M059J (cell line): ENCODE results near the gene RAD51B. TPM values are rescaled to one million over a fixed set of nuclear protein-coding genes. Genes with fewer than 3 reads are reported as not detected.
"Not testable (repeated sequence)": the region's sequence is repeated elsewhere in the genome, so short reads cannot be mapped to it uniquely, and the experiment has no call there.

Source experiments
- DNase-seq: peaks from one replicate; pipeline ENCODE4 v3.0.0-alpha.2; 2012; ENCODE audit warnings: low read depth
- total RNA-seq: library from RNA; depleted of rRNA; stranded (reverse); fragments of >200 nt; shearing (Covaris generic); gene quantifications from 2 replicates; pipeline ENCODE4 v1.2.3, GENCODE V29; 2014

Gene RAD51B
- total RNA-seq, 1 experiment from 2014 or later, result 19.0 TPM

DNA sequence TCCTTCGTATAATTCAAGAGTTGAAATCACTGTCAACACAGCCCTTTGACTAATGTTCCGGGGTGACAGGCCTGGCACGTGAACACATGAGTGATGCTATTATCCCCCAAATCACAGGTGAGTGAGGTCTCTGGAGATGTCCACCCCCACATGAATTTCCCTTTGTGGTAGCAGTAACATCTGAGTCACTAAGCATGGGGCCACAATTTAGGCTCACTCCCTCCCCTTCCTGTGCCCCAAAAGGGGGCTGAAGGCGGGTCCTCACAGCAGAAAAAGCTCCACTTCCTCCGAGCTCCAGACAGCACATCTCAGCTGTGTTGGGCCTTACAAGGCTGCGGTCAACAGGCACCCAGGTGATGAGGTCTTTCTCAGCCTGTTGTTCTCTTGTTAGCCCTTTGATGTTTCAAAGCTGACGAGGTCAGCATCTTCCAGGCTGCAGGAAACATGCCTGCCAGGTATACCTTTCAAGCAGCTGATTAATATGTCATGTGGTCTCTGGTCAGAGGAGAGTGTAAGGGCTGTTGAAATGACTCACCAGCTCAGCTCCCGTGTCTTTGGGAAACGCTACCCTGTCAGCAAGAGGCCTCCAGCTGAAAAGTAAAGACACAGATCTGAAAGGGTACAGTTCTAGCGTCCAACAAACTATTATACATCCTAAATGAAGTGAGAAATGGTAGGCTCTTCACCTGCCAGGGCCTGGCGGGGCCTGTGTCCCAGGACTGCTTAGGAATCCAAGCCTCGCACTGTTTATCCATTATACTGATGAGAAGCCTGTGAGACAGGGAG, 866.0 kb downstream of the RAD51B start:
- peak; percentile 95 for DNase-seq

DNA sequence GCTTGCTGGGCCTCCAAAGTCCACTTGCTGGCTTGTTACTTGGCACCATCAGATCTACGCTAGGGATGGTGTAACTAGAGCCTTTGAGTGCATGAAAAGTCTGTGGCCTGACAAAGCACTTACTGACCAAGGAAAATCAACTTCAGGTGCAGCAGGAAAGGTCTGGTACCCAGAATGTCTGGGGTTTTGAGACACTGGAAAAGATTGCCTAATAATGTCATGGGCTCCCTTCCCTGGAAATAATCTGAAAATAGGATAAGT, 866.6 kb downstream of the RAD51B start:
- no peak for DNase-seq

DNA sequence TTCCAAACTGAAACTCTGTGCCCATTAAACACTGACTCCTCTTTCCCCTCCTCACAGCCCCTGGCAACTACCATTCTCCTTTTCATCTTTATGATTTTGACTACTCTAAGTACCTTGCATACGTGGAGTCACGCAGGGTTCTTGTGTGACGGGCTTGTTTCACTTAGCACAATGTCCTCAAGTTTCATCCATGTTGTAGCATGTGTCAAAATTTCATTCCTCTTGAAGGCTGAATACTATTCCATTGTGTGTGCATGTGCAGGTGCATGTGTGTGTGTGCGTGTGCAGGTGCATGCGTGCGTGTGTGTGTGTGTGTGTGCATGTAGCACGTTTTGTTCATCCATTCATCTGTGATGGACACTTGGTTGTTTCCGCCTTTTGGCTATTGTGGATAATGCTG, 867.1 kb downstream of the RAD51B start:
- DNase-seq, result no peak

DNA sequence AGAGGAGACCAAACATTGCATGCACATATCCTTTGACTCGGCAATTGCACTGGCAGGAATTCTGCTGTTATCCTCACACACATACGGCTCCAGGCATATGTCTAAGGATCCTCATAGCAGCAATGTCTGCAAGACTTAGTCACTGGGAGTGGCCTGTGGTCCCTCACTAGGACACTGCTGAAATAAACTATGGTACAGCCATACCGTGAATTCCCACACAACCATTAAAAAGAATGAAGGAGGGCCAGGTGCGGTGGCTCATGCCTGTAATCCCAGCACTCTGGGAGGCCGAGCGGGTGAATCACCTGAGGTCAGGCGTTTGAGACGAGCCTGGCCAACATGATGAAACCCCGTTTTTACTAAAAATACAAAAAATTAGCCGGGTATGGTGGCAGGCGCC, 868.2 kb downstream of the RAD51B start:
- DNase-seq, result peak; percentile 96

DNA sequence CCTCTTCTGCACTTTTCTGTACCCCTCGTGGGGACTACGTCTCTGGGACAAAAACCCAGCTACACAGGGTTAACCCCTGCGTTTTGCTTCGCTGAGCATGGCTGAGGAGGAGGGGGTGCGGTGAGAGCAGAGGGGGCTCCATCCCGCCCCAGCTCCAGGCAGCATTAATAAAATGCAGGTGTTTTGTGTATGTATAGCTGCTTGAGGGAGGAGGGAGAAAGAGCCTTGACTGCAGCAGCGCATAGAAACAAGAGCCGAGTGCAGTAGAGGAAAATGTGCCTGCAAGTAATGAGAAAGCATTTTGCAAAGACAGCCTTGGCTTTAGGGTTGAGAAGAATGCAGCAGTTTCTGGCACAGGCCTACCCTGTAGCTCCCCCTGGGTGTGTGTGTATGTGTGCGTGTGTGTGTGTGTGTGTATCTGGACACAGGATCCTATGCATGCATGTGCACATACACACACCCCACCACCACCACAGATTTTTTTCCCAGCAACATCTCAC, 869.3 kb downstream of the RAD51B start:
- DNase-seq, result peak; percentile 45

DNA sequence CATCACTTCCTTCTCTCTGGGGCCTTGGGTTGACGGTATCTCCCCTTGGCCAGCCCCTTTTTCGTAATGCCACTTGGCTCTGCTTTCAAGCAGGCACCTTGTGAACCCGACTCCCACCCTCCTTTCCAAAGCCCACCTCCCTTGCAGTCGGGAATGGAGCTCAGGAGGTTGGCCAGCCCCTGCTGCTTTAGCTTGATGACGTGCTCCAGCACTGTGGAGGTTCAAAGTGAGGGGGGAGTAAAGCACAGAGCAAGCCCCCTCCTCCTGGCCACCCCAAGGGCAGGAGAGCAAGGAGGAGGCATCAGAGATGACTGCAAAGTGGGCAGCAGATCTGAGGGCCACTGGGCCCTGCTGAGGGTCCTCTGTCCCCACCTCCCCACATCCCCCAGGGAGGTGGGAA, 869.9 kb downstream of the RAD51B start:
- no peak for DNase-seq

DNA sequence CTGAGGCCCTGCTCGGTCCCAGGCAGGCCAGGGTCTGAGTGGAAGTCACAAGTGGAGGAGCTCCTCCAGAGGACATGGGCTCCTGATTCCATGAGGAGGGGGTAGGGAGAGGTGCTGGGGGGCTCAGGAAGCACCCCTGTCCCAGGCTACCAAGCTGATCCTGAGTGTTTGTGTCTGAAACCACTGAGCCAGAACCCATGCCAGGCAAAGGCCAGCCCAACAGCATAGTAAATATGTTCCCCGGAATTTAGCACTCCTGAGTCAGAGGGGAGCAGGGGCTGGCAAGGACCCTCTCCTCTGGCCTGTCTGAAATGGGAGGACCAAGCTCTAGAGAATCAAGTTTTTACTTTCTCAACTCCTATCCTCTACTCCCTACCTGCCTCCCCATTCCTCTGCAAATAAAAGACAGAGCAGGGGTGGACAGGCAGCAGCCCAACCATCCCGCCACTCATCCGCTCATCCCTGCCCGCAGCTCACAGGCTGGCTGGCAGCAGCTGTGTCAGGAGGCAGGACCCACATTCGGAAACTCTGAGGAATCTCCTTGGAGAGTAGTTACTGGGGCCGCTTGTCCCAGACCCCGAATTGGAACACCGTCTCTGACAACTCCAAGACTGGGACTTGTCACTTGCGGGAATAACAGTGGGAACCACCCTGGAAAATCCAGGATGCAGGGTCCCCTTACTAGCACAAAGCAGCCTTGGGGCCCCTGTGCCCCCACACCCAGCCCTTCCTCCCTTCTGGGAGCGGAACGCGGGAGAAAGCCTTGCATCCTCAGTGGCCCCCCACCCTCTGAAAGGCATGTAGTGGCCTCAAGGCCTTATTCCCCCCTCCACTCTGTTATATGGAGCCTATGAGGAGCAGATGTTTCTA, 870.7 kb downstream of the RAD51B start:
- DNase-seq, result peak; percentile 37

DNA sequence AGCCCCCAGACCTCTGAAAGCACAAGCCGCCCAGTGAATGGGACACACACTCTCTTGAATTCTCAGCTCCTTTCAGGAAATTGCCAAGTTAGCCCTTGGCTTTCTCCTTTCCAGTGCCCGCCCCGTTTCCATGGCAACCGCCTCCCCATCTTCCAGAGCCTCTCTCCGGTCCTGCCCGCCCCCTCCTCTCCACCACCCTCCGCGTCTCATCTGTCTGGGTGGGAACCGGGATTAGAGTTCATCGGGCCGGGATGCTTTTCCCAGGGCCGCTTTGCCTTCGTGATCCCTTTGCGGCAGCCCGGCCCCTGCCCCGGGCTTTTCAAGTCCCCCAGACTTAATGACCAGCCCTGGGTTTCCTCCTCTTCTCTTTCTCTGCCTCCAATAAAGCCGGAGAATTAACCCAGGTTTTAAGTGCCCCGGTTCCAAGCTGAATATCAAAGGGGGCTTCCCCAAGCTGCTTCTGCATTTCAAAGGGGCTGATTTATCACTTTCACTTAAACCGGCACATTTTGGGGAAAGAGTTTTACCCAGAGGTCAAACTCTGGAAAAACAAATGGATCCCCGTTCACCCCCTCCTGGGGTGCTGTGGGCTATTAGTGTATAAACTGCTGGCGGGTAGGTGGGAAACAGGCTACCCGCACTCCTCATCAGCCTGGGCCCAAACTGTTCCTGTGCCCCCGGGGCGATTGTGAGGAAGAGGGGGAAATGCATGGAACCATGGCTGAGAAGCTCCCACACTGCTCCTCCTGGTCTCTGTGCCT, 871.6 kb downstream of the RAD51B start:
- DNase-seq, result no peak

DNA sequence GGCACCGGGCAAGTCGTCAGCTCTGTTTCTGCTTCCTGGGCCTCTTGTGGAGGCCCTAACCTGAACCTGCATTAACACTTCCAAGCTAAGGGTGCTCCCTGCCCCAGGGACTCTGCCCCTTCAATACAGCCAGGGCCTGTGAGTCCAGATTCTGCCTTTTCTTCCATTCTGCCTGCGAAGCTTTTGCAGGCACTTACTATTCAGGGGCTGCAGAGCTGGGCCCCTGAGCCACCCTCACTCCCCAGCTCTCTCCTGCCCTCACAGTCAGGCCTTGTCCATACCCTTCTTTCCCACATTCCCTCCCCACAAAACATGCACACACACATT, 872.2 kb downstream of the RAD51B start:
- no peak for DNase-seq

DNA sequence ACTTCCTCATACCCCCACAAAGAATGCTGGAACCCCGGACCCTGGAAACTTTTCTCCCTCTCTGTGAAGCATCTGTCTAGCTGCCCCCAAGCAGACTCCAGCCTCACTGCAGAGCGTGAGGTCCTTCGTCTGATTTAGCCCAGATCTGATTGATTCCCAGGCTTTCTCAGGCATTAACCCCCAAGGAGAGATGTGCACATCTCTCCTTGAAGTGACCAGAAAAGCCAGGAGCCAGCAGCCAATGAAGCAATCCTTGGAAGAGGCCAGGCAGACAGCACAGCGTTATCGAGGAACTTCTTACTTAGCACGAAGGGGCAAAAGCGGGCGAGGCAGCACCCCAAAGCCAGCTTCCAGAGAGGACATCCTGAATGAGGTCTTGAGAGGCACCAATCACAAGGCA, 872.6 kb downstream of the RAD51B start:
- DNase-seq, result no peak

DNA sequence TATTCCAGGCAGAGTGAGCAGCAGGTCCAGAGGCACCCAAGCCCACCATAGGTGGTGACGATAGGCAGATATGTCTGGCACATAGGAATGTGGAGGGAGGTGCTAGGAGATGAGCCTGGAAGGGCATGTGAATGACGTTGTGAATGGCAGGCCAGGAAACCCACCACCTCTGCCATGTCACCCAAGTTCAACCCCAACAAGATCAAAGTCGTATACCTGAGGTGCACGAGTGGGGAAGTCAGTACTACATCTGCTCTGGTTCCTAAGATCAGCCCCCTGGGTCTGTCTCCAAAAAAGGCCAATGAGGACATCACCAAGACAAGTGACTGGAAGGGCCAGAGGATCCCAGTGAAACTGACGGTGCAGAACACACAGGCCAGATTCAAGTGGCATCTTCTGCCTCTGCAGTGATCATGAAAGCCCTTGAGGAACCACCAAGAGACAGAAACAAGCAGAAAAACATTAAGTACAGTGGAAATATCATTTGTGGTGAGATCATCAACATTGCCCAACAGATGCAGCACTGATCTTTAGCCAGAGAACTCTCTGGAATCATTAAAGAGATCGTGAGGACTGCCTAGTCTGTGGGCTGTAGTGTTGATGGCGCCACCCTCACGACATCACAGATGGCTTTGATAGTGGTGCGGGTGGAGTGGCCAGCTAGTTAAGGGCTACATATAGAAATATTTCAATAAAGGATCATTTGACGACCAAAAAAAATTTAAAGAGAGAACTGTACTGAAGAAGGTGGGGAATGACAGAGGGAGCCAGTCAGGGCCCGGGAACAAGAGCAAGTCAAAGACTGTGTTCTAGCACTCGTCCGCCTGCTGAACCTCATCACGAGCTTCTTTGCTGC, 873.6 kb downstream of the RAD51B start:
- peak; percentile 30 for DNase-seq

DNA sequence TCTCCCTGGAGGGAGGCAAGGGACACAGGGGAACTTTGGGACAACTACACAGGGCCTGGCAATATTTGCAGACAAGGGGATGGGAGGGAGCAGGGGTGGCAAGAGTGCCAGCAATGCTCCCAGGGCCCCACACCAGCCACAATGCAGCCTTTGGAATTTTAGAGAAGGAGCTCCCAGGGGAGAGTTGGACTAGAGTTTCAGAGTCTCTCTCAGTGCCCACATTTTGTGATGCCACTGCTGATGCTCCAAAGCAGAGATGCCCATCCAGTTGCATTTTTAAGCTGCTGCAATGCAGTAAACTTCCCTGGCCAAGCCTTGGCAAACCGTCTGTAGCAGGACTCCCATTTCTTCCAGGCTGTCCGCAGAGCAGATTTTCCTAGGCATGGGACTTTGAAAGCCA, 874.3 kb downstream of the RAD51B start:
- DNase-seq, result no peak

DNA sequence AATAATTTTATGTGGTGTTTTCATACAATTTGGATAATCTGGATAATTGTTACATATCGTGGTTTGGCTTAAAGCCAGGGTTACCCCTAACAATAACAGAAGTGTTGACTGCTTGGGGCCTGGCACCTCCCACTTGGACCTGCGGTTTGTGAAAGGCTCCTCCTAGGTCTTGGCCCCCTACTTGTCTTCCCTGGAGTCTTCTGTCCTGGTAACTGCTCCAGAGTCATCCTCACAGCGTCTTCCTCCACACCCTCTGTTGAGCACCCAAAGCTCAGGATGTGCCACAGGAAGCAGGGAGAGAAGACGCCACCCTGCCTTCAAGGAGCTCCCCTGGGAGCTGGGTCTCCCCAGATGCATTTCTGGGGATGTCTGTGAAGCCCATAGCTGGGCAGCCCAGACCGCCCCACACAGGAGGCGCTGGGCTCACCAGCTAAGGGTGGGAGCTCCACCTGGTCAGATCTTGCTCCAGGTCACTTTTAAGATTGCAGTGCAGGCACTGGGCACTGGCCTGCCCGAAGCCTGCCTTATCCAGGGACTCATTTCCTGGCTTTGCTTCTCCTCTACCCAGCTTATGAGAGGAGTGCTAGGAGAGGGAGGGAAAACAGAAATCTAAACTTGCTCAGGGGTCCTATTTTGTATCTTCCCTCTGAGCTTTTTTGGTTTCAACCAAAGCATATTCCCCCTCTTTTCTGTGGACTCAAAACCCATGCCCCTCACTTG, 875.1 kb downstream of the RAD51B start:
- peak; percentile 80 for DNase-seq

DNA sequence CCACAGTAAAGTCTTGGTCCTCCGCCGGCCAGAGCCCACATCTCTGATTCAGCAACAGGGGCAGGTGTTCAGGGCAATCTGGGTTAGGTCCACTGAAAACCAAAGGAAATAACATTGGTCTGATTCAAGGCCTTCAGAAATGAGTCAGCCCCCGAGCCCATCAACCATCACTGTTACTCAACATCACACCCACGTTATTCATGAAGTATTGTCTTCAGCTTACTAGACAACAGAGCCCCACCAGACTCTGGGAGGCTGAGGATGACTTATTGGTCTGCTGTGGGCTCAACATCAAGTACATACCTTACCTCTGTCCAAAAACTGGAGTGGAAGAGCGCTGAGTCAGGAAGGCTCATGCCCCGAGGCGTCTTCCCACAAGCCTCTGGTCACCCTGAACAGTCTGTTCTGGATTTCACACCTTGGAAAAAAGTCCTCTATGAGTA, 875.8 kb downstream of the RAD51B start:
- DNase-seq, result peak; percentile 100

DNA sequence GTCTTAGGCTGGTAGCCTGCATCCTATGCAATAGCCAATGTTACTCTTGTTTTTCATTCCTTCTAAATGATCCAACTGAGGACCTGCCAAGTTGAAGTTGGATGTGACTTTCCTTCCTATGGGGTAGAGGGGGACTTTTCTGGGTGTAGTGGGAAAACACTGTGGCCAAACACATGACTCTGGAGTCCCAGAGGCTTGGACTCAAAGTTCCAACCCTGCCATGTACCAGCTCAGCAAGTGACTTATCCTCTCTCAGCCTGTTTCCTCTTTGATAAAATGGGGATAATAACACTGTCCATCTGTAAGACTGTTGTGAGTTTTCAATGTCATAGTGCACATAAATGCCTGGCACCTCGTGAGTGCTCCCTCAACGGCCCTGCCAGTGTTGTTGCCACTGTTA, 876.3 kb downstream of the RAD51B start:
- DNase-seq, result no peak

DNA sequence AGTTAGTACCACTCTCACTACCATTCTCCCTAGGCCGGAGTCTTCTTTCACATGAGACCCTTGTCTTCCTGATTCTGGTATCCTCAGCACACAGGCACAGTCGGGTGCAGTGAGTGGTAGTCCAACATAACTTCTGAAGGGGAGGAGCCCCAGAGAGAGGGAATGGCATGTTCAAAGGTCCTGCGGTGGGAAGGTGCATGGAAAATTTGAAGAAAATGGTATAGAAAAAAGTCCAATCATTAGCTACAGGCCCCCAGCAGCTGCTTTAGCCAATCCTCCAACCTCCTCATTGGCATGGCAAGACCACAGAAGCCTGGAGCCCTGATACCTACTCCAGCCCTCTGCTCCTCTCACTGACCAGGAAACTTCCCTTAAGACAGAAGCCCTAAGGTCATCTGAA, 876.7 kb downstream of the RAD51B start:
- DNase-seq, result no peak

DNA sequence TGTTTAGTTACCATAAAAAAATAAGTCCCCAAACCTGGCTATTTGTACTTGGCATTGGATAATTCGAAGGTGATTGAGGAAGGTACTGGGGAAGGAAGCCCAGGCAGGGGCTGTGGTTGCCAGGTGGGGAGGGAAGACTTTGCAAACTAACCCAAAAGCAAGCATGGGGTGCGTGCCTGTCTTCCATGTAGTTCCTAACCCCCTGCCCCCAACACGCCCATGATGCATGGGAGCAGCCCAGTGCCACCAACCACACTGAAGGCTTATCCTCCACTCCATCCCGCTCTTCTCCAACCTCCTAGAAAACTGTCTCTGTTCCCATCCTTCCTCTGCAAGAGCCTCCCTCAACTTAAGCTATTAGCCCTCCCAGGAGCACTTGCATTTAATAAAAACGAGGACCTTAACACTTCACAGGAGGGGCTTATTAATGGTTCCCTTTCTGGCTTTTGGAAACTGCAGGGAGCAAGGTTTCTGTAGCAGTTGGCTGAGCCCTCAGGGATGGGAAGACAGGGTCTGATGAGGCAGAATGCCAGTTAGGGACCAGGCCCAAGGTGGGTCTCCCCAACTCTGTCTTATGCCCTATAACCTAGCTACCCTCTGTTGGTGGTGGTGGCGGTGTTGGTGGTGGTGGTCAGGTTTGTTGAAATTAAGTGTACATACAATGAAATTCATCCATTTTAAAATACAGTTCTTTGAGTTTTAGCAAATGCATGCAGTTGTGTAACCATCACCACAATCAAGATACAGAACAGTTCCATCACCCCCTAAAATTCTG, 877.3 kb downstream of the RAD51B start:
- DNase-seq, result no peak

DNA sequence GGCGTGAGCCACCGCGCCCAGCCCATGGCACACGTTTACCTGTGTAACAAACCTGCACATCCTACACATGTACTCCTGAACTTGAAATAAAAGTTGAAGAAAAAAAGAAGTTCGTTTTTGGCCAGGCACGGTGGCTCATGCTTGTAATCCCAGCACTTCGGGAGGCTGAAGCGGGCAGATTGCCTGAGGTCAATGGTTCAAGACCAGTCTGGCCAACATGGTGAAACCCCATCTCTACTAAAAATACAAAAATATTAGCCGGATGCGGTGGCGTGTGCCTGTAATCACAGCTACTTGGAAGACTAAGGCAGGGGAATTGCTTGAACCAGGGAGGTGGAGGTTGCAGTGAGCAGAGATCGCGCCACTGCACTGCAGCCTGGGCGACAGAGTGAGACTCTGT, 879.2 kb downstream of the RAD51B start:
- DNase-seq, result not testable (repeated sequence)

DNA sequence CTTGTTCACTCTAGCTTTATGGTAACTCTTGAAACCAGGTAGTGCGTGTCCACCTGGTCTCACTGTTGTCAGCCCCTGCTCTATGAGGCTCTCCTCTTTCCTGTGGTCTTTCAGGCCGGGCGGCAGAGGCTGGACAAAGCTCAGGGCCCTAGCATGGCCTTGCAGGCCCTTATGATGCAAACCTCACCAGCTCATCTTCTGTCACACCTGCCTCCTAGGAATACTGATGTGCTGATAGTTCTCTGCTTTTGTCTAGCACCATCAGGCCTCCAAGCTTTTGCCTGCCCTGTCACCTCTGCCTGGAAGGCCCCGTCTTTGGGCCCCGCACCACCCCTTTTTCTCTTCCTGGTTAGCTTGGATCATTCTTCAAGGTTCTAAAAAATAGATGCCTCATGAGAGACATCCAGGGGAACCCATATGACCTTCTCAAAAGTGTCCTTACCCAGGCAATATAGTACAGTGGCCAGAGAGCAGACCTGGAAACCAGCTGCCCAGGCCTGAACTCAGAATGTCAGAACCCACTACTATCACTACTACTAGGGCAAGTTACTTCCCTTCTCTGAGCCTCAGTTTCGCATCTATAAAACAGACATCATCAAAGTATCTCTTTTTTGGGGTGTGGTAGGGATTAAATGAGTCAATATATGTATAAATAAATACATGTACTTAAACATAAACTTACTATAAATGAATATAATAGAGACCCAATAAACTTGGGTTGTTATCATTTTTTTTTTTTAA, 881.6 kb downstream of the RAD51B start:
- DNase-seq, result no peak
